Transverse colon (tissue), 4 donors: Measurements from ENCODE around the gene HCST. TPM values are rescaled to one million over a fixed set of nuclear protein-coding genes. Genes with fewer than 3 reads are reported as not detected.
A peak's percentile ranks its signal among the peaks of the same experiment; 100 is the strongest.

ENCODE experiments used
- DNase-seq: peaks from one replicate; pipeline ENCODE4 v3.0.0-alpha.2; 2019
- H3K27ac ChIP-seq, 4 donors: fragments of 200-600 bp; sonication (generic); 2 replicates each; pipeline ENCODE4 v1.5.1; 2016 to 2018; ENCODE audit warnings: inconsistent platforms in 4 of 4
- H3K27me3 ChIP-seq: fragments of 200-600 bp; sonication (generic); 2 replicates; pipeline ENCODE4 v1.5.1; 2017; ENCODE audit warnings: inconsistent platforms
- H3K36me3 ChIP-seq, 4 donors: fragments of 200-600 bp; sonication (generic); 2 replicates each; pipeline ENCODE4 v1.5.1; 2017 to 2019; ENCODE audit warnings: inconsistent platforms in 4 of 4
- H3K4me1 ChIP-seq, 4 donors: fragments of 200-600 bp; sonication (generic); 2 replicates each; pipeline ENCODE4 v1.5.1; 2017 to 2020; ENCODE audit warnings: inconsistent platforms in 4 of 4
- H3K4me3 ChIP-seq, 4 donors: fragments of 200-600 bp; sonication (generic); 1 replicate in 1 of 4; 2 replicates in 3 of 4; pipeline versions ENCODE4 v1.5.1 to v1.6.1; 2017 to 2019; ENCODE audit warnings: inconsistent platforms in 4 of 4
- H3K9me3 ChIP-seq, 2 donors: fragments of 200-600 bp; sonication (generic); 2 replicates each; pipeline ENCODE4 v1.5.1; 2017 to 2019; ENCODE audit warnings: inconsistent platforms in 2 of 2
- CTCF ChIP-seq, 5 experiments: fragments of 200-600 bp in 3 of 5; fragments of 450-650 bp in 2 of 5; sonication (generic) in 3 of 5; IDR thresholded peaks; 1 replicate in 2 of 5; 2 replicates in 3 of 5; pipeline ENCODE4 v1.5.1; 2016 to 2017; ENCODE audit warnings: antibody characterized with exemption in 5 of 5, inconsistent platforms in 3 of 5, mild to moderate bottlenecking in 2 of 5, moderate library complexity in 1 of 5
- EP300 ChIP-seq: sonication (generic); formaldehyde crosslinking; IDR thresholded peaks from one replicate; pipeline ENCODE4 v1.6.1; 2017; ENCODE audit warnings: antibody characterized with exemption, low read depth
- POLR2A ChIP-seq: fragments of 450-650 bp; IDR thresholded peaks from one replicate; pipeline ENCODE4 v1.6.1; 2016; ENCODE audit warnings: antibody characterized with exemption, mild to moderate bottlenecking, moderate library complexity
- POLR2AphosphoS5 ChIP-seq, 3 donors: sonication (generic); formaldehyde crosslinking; IDR thresholded peaks; one replicate each; pipeline ENCODE4 v1.6.1; 2016; ENCODE audit warnings: antibody characterized with exemption in 3 of 3
- WGBS, 2 donors: methylation state at CpG; one replicate each; pipeline ENCODE4 v1.1.5; 2018; ENCODE audit warnings: low coverage in 1 of 2; 5-methylcytosine and 5-hydroxymethylcytosine counted together
- in situ Hi-C, 4 donors: fragments of 200-750 bp; cut with MboI; loops; one replicate each; pipeline versions ENCODE4 v1.15.0 to v1.15.1; 2017; ENCODE audit warnings: low sequenced_read_pairs in 3 of 4, low pct_ligation_motif_present in 1 of 4, low pct_unique_long_range_greater_than_20kb in 1 of 4
- intact Hi-C: fragments of 100-400 bp; cut with DNase I; formaldehyde crosslinking; loops from one replicate; pipeline ENCODE4 v1.15.1; 2023; ENCODE audit warnings: low total_unique reads
- total RNA-seq, 4 donors: library from RNA; depleted of rRNA; stranded (reverse); fragments of >200 nt; gene quantifications; one replicate each; pipeline ENCODE4 v1.1.0, GENCODE V29; 2016

The HCST gene
- total RNA-seq, 4 donors from 2014 or later = 9.4 TPM; not detected in 3

- H3K27ac ChIP-seq = no peak overlapping the region
- no peaks in the 10 kb centered on the region for H3K9me3 ChIP-seq
- intact Hi-C loops (loop anchor here (5.0 kb wide), 1 partner anchor 50 kb away; no protein-coding TSS in a partner anchor), in situ Hi-C loops (loop anchor here (5.0 to 10.0 kb wide), 2 partner anchors 50 to 53 kb away; partner anchors contain the start of gene LRFN3 (in 3 of the 4))
- H3K4me3 ChIP-seq = no peak overlapping the region
- TF ChIP-seq CTCF (IDR thresholded peaks at IDR 0.05) (peak; percentile 34 to 66 (median 52)), POLR2AphosphoS5 (IDR thresholded peaks at IDR 0.05) (no peak), POLR2A (no peak)
- H3K4me1 ChIP-seq = peaks cover 0 to 4% (median 1%) of the 10 kb centered on the region in 4 donors
- H3K27me3 ChIP-seq = peaks cover 14% of the 10 kb centered on the region
- 23 to 40% methylated on average over 4 to 8 of the region's 8 CpGs for WGBS, 2 donors
- H3K36me3 ChIP-seq = no peaks in the 10 kb centered on the region
- no peak for DNase-seq
Observed at GRCh38 chr19:35882114-35882832, 20.1 kb upstream of the HCST start.

- Histone ChIP-seq H3K27ac (no peak overlapping the region), H3K36me3 (peaks cover 0 to 12% (median 6%) of the 10 kb centered on the region in 4 donors), H3K4me1 (peaks cover 0 to 4% (median 1%) of the 10 kb centered on the region in 4 donors), H3K4me3 (no peak overlapping the region), H3K27me3 (peaks cover 6% of the 10 kb centered on the region), H3K9me3 (no peaks in the 10 kb centered on the region)
- no peak for TF ChIP-seq EP300
- in situ Hi-C loops = loop anchor here (5.0 to 10.0 kb wide), 2 partner anchors 48 to 51 kb away; partner anchors contain the start of gene LRFN3 (in 3 of the 4)
- 45 to 46% methylated on average over 2 of the region's 2 CpGs for WGBS, 2 donors
- intact Hi-C loops = loop anchor here (5.0 kb wide), 1 partner anchor 48 kb away; no protein-coding TSS in a partner anchor
- no peak for DNase-seq
Observed at GRCh38 chr19:35883882-35884281, 18.4 kb upstream of the HCST start.

GRCh38 chr19:35885225-35885738, 17.0 kb upstream of the HCST start:
- Histone ChIP-seq H3K27ac (no peak overlapping the region), H3K4me1 (no peaks in the 10 kb centered on the region), H3K4me3 (no peak overlapping the region), H3K27me3 (no peaks in the 10 kb centered on the region), H3K36me3 (peaks cover 0 to 26% (median 13%) of the 10 kb centered on the region in 4 donors), H3K9me3 (no peaks in the 10 kb centered on the region)
- 80 to 91% methylated on average over 2 to 6 of the region's 6 CpGs for WGBS, 2 donors
- TF ChIP-seq POLR2AphosphoS5 (IDR thresholded peaks at IDR 0.05) (no peak), CTCF (IDR thresholded peaks at IDR 0.05) (no peak), EP300 (no peak), POLR2A (no peak)
- intact Hi-C loops (no loop called here), in situ Hi-C loops (loop anchor here in 3 of 4 donors (10.0 kb wide), 1 partner anchor 50 kb away; the partner anchor contains the start of gene LRFN3 (in 3 of the 3))
- DNase-seq = no peak

- in situ Hi-C loops = loop anchor here in 3 of 4 donors (10.0 kb wide), 1 partner anchor 49 kb away; the partner anchor contains the start of gene LRFN3 (in 3 of the 3)
- no peaks in the 10 kb centered on the region for H3K9me3 ChIP-seq
- no peak for DNase-seq
- peaks cover 0 to 30% (median 14%) of the 10 kb centered on the region in 4 donors for H3K36me3 ChIP-seq
- H3K4me1 ChIP-seq = no peaks in the 10 kb centered on the region
- 86 to 97% methylated on average over 6 to 8 of the region's 8 CpGs for WGBS, 2 donors
- no peaks in the 10 kb centered on the region for H3K27me3 ChIP-seq
- H3K27ac ChIP-seq = no peak overlapping the region
- TF ChIP-seq POLR2A = no peak
- no peak for TF ChIP-seq CTCF (IDR thresholded peaks at IDR 0.05)
- no peak for TF ChIP-seq EP300
- no peak for TF ChIP-seq POLR2AphosphoS5 (IDR thresholded peaks at IDR 0.05)
- no peak overlapping the region for H3K4me3 ChIP-seq
- intact Hi-C loops = no loop called here
Observed at GRCh38 chr19:35885904-35886303, 16.4 kb upstream of the HCST start.
